Ectodermal cell (in vitro differentiated cells): Measurements from ENCODE around the gene PEX5L.

Experiments used
- H3K27ac ChIP-seq: 2 replicates; pipeline ENCODE4 v1.7.0; 2013; ENCODE audit warnings: mild to moderate bottlenecking, low read depth, low read length; ENCODE audit not compliant: insufficient read depth, poor library complexity, severe bottlenecking
- H3K27me3 ChIP-seq: 2 replicates; pipeline ENCODE4 v1.7.0; 2013; ENCODE audit warnings: mild to moderate bottlenecking, low read length; ENCODE audit not compliant: insufficient read depth, control insufficient read depth, poor library complexity, severe bottlenecking
- H3K36me3 ChIP-seq: one replicate; pipeline ENCODE4 v1.7.0; 2013; ENCODE audit warnings: low read length; ENCODE audit not compliant: control insufficient read depth, insufficient read depth
- H3K4me1 ChIP-seq: one replicate; pipeline ENCODE4 v1.7.0; 2013; ENCODE audit warnings: low read length; ENCODE audit not compliant: control insufficient read depth, insufficient read depth
- H3K4me3 ChIP-seq: 2 replicates; pipeline ENCODE4 v1.7.0; 2013; ENCODE audit warnings: low read depth, low read length, control low read depth; ENCODE audit not compliant: insufficient read depth
- H3K9me3 ChIP-seq: 2 replicates; pipeline ENCODE4 v1.7.0; 2013; ENCODE audit warnings: mild to moderate bottlenecking, low read length, moderate library complexity; ENCODE audit not compliant: control insufficient read depth
- WGBS, 2 experiments: methylation state at CpG; one replicate each; pipeline ENCODE4 v1.1.7; 2013; ENCODE audit warnings: missing lambda C conversion rate in 2 of 2; 5-methylcytosine and 5-hydroxymethylcytosine counted together

PEX5L gene

DNA sequence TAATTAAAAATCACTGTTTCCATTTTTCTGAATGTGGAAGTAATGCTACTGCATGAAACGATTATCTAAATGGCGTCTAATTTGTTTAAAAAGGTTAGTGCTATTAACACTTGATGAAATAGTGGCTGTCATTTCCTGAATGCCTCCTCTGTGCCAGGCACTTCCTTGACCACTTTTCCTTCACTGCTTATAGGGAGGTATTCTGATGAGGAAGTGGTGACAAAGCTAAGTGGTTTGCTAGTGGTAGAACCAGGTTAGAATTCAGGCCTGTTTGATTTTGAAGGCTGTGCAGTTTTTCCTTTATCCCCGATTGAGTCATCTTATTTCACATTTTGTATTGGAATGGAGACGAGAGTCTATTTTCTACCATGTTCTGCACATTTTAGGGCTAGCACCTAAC lies 264.9 kb downstream of the PEX5L start:
- H3K4me1 ChIP-seq = no peaks in the 10 kb centered on the region

DNA sequence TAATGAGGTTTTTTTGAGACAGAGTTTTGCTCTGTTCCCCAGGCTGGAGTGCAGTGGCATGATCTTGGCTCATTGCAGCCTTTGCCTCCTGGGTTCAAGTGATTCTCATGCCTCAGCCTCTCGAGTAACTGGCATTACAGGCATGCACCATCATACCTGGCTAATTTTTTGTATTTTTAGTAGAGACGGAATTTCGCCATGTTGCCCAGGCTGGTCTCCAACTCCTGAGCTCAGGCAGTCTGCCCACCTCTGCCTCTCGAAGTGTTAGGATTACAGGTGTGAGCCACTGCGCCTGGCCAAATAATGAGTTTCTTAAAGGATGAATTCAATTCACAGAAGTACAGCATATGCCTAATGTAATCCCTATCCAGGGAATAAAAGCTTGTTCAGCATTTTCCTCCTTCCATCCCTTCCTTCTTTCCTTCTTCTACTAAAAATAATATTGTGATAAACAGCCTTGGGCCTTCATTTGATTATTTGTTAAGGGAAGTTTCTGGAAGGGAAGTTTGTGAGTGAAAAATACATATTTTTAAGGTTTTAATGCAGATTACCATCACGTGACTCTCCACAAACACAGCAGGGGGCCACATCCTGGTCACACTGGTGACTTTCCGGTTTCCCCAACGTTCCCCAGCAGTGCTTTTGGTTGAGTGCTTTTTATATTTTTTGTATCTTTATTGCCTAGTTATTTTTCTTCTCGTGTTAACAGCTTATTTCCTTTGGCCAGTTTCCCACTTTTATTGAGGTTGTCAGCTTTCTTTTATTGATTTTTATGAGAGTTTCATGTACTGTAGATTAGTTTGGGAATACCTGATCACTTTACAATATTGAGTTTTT lies 267.1 kb downstream of the PEX5L start:
- H3K27me3 ChIP-seq = no peaks in the 10 kb centered on the region
- no peaks in the 10 kb centered on the region for H3K9me3 ChIP-seq
- H3K36me3 ChIP-seq = peaks cover 14% of the 10 kb centered on the region
- H3K27ac ChIP-seq = no peak overlapping the region
- no peak overlapping the region for H3K4me3 ChIP-seq
- WGBS, 2 experiments = 80 to 85% methylated on average over 8 to 9 of the region's 9 CpGs
- no peaks in the 10 kb centered on the region for H3K4me1 ChIP-seq

More for the DNA sequence above, 264.9 kb downstream of the PEX5L start:
- 93 to 95% methylated on average over 4 of the region's 4 CpGs for WGBS, 2 experiments
- Histone ChIP-seq H3K36me3 (peaks cover 11% of the 10 kb centered on the region), H3K27ac (no peak overlapping the region), H3K4me3 (no peak overlapping the region), H3K9me3 (no peaks in the 10 kb centered on the region), H3K27me3 (no peaks in the 10 kb centered on the region)

DNA sequence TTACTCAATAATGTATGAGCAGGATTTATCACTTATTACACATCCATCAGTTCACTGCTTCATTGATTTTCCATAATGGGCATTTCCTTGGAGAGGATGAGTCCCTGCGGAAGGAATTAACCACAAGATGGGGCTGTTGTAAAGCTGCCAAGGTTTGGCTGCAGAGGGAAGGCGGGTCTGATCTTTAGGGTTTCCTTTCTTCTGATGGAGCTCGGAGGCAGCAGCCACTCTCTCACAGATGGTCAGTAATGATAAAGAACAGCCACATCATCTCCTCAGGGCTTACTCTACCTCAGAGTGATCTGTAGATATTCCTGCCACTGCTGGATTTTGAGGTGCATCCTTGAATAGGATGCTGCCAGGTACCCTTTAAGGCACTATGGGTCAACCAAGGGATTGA lies 268.7 kb downstream of the PEX5L start:
- WGBS, 2 experiments = 32 to 34% methylated on average over 3 of the region's 3 CpGs
- H3K27ac ChIP-seq = no peak overlapping the region
- H3K4me3 ChIP-seq = no peak overlapping the region
- H3K4me1 ChIP-seq = no peaks in the 10 kb centered on the region
- peaks cover 14% of the 10 kb centered on the region for H3K36me3 ChIP-seq
- H3K9me3 ChIP-seq = no peaks in the 10 kb centered on the region
- H3K27me3 ChIP-seq = no peaks in the 10 kb centered on the region

DNA sequence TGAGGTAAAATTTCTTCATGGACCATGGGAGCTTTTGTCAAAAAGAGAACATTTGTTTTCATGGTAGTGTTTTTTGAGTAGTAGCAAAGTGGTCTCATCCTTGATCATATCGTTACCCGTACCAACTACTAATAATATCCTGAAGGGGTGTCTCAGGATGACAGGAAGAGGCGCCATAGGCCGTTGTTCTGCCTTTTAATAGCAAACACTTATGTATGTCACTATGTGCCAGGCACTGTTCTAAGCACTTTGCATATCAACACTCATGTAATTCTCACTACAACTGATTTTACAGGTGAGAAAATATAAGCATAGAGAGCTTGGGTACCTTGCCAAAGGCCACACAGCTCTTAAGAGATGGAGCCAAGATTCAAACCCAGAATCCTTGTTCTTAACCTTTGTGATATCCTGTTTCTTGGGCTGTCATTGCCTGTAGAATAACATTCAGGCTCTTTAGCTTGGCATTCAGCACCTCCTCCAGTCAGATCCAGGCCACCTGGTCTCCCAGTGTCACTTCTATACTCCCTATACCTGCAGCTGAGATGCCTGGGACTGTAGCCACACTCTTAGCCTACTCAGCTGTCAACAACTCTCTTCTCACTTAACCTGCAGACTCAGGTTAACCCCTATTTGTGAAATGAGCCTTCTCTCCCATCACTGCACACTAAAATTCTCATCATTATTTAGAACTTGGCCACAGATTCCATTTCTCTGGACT lies 270.2 kb downstream of the PEX5L start:
- WGBS, 2 experiments = 92 to 97% methylated on average over 4 of the region's 4 CpGs
- no peaks in the 10 kb centered on the region for H3K27me3 ChIP-seq
- H3K27ac ChIP-seq = no peak overlapping the region
- H3K4me3 ChIP-seq = no peak overlapping the region
- no peaks in the 10 kb centered on the region for H3K9me3 ChIP-seq
- no peaks in the 10 kb centered on the region for H3K4me1 ChIP-seq
- H3K36me3 ChIP-seq = peaks cover 13% of the 10 kb centered on the region

DNA sequence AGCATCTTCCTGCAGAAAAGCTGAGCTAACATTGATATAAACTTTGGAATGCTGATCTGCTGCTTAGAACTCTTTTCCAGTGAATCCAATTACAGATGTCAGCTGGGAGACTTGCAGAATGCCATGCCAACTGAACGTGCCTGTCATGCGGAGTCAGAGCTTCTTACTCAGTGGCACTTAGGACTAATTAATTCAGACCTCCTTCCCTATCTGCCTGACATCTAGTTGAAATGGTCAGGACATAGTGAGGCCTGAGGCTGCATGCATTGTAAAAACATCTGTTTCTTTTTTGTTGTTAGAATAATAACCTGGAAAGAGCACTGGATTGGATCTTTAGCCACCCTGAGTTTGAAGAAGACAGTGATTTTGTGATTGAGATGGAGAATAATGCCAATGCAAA lies 271.3 kb downstream of the PEX5L start:
- H3K27ac ChIP-seq = no peak overlapping the region
- no peaks in the 10 kb centered on the region for H3K4me1 ChIP-seq
- H3K4me3 ChIP-seq = no peak overlapping the region
- WGBS, 2 experiments = 92 to 98% methylated on average over 2 of the region's 2 CpGs
- peaks cover 10% of the 10 kb centered on the region for H3K36me3 ChIP-seq
- H3K9me3 ChIP-seq = no peaks in the 10 kb centered on the region
- no peaks in the 10 kb centered on the region for H3K27me3 ChIP-seq

DNA sequence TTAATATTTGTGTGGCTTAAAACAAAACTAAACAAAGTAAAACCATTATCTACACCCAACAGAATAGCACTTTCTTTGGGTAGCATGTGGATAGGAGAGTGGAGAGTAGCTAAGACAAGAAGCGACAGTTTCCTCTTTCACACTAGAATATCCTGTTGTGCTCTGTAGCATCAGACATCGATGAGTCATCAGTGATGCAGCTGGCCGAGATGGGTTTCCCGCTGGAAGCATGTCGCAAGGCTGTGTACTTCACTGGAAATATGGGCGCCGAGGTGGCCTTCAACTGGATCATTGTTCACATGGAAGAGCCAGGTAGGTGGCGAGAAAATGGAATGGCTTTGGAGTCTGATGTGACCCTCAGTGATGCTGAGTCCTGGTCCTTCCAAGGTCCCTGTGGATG lies 275.8 kb downstream of the PEX5L start:
- Histone ChIP-seq H3K27me3 (no peaks in the 10 kb centered on the region), H3K9me3 (no peaks in the 10 kb centered on the region), H3K4me3 (no peak overlapping the region), H3K36me3 (peaks cover 8% of the 10 kb centered on the region), H3K27ac (no peak overlapping the region), H3K4me1 (no peaks in the 10 kb centered on the region)
- WGBS, 2 experiments = 94 to 96% methylated on average over 8 of the region's 8 CpGs

DNA sequence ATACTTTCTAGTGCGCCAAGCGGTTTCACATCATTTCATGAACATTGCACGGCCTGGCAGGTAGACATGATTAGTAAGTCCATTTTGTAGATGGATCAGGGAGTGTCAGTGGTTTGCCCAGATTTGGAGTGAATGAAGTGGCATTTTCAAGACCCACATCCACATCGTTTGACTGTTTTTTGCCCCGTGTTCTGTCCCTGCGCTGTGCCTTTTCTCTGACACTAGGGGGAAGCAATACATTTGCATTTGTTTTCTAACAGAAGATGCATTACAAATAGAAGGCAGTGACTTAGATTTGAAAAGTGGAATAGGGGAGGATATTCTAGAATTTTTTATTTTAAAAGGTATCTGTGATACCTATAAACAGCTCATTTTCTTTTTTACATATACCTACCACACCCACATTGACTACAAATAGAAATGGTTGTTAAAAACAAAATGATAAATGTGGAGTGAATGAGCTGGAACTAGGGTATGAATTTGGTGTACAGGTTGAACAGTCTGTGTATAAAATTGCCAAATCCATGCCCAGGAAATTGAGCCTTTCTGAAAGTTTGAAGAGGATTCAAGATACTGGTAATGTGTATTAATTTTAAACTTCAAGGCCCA lies 285.9 kb downstream of the PEX5L start:
- no peaks in the 10 kb centered on the region for H3K4me1 ChIP-seq
- 68 to 71% methylated on average over 6 of the region's 6 CpGs for WGBS, 2 experiments
- H3K36me3 ChIP-seq = peaks cover 7% of the 10 kb centered on the region

DNA sequence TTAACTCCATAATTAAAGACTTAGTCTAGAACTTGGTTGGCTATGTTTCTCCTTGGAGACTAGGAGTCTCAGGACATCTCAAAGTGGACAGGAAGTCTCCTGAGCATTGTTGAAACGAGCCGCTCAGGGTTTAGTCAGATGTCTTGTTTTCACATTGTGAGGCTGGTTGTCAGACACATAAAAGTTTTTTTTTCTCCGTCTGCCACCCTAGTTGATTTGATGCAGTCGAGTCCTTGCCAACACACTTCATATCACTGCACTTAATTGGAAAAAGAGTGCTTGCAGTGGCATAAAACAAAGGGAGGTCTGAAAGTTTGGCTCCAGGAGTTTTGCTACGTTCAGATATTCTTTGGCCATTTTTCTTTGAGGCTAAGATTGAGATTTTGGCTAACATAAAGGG lies 291.0 kb downstream of the PEX5L start:
- H3K9me3 ChIP-seq = no peaks in the 10 kb centered on the region
- 76 to 79% methylated on average over 5 of the region's 5 CpGs for WGBS, 2 experiments
- no peak overlapping the region for H3K27ac ChIP-seq
- no peaks in the 10 kb centered on the region for H3K27me3 ChIP-seq
- no peak overlapping the region for H3K4me3 ChIP-seq
- no peaks in the 10 kb centered on the region for H3K36me3 ChIP-seq
- no peaks in the 10 kb centered on the region for H3K4me1 ChIP-seq

More for the DNA sequence above, 285.9 kb downstream of the PEX5L start:
- no peak overlapping the region for H3K4me3 ChIP-seq
- H3K9me3 ChIP-seq = no peaks in the 10 kb centered on the region
- no peaks in the 10 kb centered on the region for H3K27me3 ChIP-seq
- H3K27ac ChIP-seq = no peak overlapping the region

DNA sequence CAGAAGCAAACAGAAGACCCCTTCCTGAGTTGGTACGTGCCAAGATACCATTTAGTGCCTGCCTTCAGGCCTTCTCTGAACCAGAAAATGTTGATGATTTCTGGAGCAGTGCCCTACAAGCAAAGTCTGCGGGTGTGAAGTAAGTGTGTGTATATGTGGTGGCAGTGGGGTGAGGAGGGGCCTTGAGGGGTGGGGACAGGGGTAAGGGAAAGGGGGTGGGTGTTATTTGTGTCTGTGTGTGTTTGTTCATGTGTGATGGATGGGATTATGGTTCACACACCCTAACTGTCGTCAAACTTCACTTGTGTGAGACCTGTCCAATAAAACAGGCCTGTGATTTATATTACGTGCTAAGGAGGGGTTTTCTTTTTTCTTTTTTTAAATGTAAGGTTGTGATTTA lies 291.7 kb downstream of the PEX5L start:
- no peak overlapping the region for H3K27ac ChIP-seq
- H3K4me3 ChIP-seq = no peak overlapping the region
- no peaks in the 10 kb centered on the region for H3K27me3 ChIP-seq
- no peaks in the 10 kb centered on the region for H3K9me3 ChIP-seq
- H3K36me3 ChIP-seq = peaks cover 4% of the 10 kb centered on the region
- 95 to 96% methylated on average over 3 of the region's 4 CpGs for WGBS, 2 experiments
- no peaks in the 10 kb centered on the region for H3K4me1 ChIP-seq
